HepG2 (cell line): Measurements from ENCODE around the gene NT5C2. TPM values are rescaled to one million over a fixed set of nuclear protein-coding genes. Genes with fewer than 3 reads are reported as not detected.

ENCODE experiments used
- ATAC-seq: fragments of 200-7000 bp; cut with Tn5 transposase; 3 replicates; pipeline ENCODE4 v1.9.1; 2020; ENCODE audit warnings: mild to moderate bottlenecking, moderate library complexity
- Bru-seq: library from RNA; stranded (reverse); fragments of 400-500 nt; gene quantifications from one replicate; lab custom pipeline; 2021; lab: Mats Ljungman, UMichigan
- BruChase-seq, 2 experiments: library from RNA; stranded (reverse); fragments of 400-500 nt; gene quantifications; one replicate each; lab custom pipeline; 2021; lab: Mats Ljungman, UMichigan
- BruUV-seq: library from RNA; stranded (reverse); fragments of 400-500 nt; replicated peaks from 2 replicates; lab custom pipeline; 2021; lab: Mats Ljungman, UMichigan
- CTCF ChIA-PET: fragments of 300-600 bp; formaldehyde crosslinking; extraction: SDS; loops from one replicate; lab custom pipeline; 2021; ENCODE audit warnings: low total read pairs, inconsistent platforms, low intra/inter-chr PET ratio; lab: Yijun Ruan, JAX
- POLR2A ChIA-PET: fragments of 350-600 bp; sonication (Branson Sonifier 250); formaldehyde crosslinking; loops from one replicate; lab custom pipeline; 2020; ENCODE audit warnings: antibody characterized with exemption, inconsistent platforms; lab: Yijun Ruan, JAX
- DNase-seq: peaks from one replicate; pipeline ENCODE4 v3.0.0-alpha.2; 2015; ENCODE audit warnings: low spot score
- FAIRE-seq: peaks from 3 replicates; lab custom pipeline; 2011; peaks lifted over from hg19 to GRCh38; lab: Jason Lieb, UNC
- H2AFZ ChIP-seq: one replicate; pipeline ENCODE4 v1.6.1; 2011; ENCODE audit warnings: low read length, inconsistent platforms
- H3K27ac ChIP-seq: fragments of 300-600 bp; 3 replicates; pipeline ENCODE4 v1.8.0; 2011; ENCODE audit warnings: mixed run types, mild to moderate bottlenecking, mixed read lengths, low read length, inconsistent platforms; ENCODE audit not compliant: insufficient read depth; ENCODE audit errors: extremely low read length
- H3K27me3 ChIP-seq, 2 experiments: fragments of 200-600 bp in 1 of 2; 2 replicates in 1 of 2; 3 replicates in 1 of 2; pipeline versions ENCODE4 v1.6.0 to v1.8.0; 2011; ENCODE audit warnings: low read length in 2 of 2, mild to moderate bottlenecking in 2 of 2, moderate library complexity in 2 of 2, inconsistent platforms in 1 of 2; ENCODE audit not compliant: insufficient read depth in 2 of 2, control insufficient read depth in 1 of 2
- H3K36me3 ChIP-seq, 2 experiments: fragments of 200-600 bp in 1 of 2; replicated peaks in 1 of 2; 2 replicates in 1 of 2; 3 replicates in 1 of 2; pipeline versions ENCODE4 v1.5.1 to v1.8.0; 2011; ENCODE audit warnings: low read length in 2 of 2, inconsistent platforms in 1 of 2; ENCODE audit not compliant: insufficient read depth in 2 of 2, control insufficient read depth in 1 of 2
- H3K4me1 ChIP-seq: 2 replicates; pipeline ENCODE4 v1.5.1; 2012; ENCODE audit warnings: low read length, inconsistent platforms; ENCODE audit not compliant: insufficient read depth
- H3K4me2 ChIP-seq: 2 replicates; pipeline ENCODE4 v1.6.0; 2011; ENCODE audit warnings: low read depth, low read length, inconsistent platforms
- H3K4me3 ChIP-seq, 3 experiments: fragments of 200-600 bp in 1 of 3; sonication (generic), shearing (Covaris generic) in 1 of 3; replicated peaks in 1 of 3; 2 replicates each; pipeline ENCODE4 v1.5.1; 2011 to 2016; ENCODE audit warnings: low read length in 3 of 3, inconsistent platforms in 2 of 3, low read depth in 2 of 3, mild to moderate bottlenecking in 2 of 3, control low read depth in 1 of 3, mixed read lengths in 1 of 3; ENCODE audit not compliant: insufficient read depth in 1 of 3
- H3K79me2 ChIP-seq: one replicate; pipeline ENCODE4 v1.6.1; 2011; ENCODE audit warnings: low read length, inconsistent platforms; ENCODE audit not compliant: insufficient read depth
- H3K9ac ChIP-seq: 2 replicates; pipeline ENCODE4 v1.6.0; 2011; ENCODE audit warnings: mild to moderate bottlenecking, low read depth, low read length, inconsistent platforms; ENCODE audit not compliant: insufficient read depth
- H3K9me3 ChIP-seq: 2 replicates; pipeline ENCODE4 v1.5.1; 2012; ENCODE audit warnings: mild to moderate bottlenecking, low read length
- H4K20me1 ChIP-seq: 2 replicates; pipeline ENCODE4 v1.6.0; 2011; ENCODE audit warnings: inconsistent platforms, mild to moderate bottlenecking, low read length, moderate library complexity; ENCODE audit not compliant: insufficient read depth
- ARNT ChIP-seq: fragments of 450-650 bp; IDR thresholded peaks from 2 replicates; pipeline ENCODE4 v1.6.1; 2017
- CEBPZ ChIP-seq: IDR thresholded peaks from 2 replicates; pipeline ENCODE4 v1.6.1; 2012; ENCODE audit warnings: low read length, improper control_type of control experiment
- CENPX ChIP-seq: sonication (generic); formaldehyde crosslinking; IDR thresholded peaks from 2 replicates; pipeline ENCODE4 v1.9.0; 2021; ENCODE audit warnings: mild to moderate bottlenecking, missing genetic modification reagents, moderate library complexity
- FLYWCH1 ChIP-seq: sonication (generic); formaldehyde crosslinking; IDR thresholded peaks from 2 replicates; pipeline ENCODE4 v1.8.1; 2023; ENCODE audit warnings: mild to moderate bottlenecking, missing genetic modification reagents
- FOXA3 ChIP-seq: IDR thresholded peaks from 2 replicates; pipeline ENCODE4 v1.6.1; 2016; ENCODE audit warnings: missing genetic modification reagents, missing compliant biosample characterization
- HDAC2 ChIP-seq: sonication (generic); formaldehyde crosslinking; IDR thresholded peaks from 2 replicates; pipeline ENCODE4 v1.4.0; 2020; ENCODE audit warnings: missing genetic modification reagents
- HNRNPUL1 ChIP-seq: fragments of 200-400 bp; formaldehyde crosslinking; IDR thresholded peaks from 2 replicates; pipeline ENCODE4 v1.6.1; 2017; ENCODE audit warnings: low read depth, mild to moderate bottlenecking, low read length, moderate library complexity
- IKZF1 ChIP-seq: fragments of 450-650 bp; IDR thresholded peaks from 2 replicates; pipeline ENCODE4 v1.7.1; 2016
- KDM6A ChIP-seq: IDR thresholded peaks from 2 replicates; pipeline ENCODE4 v1.6.1; 2016; ENCODE audit warnings: low read depth
- MEIS2 ChIP-seq: sonication (generic); formaldehyde crosslinking; IDR thresholded peaks from 2 replicates; pipeline ENCODE4 v1.9.0; 2021; ENCODE audit warnings: mild to moderate bottlenecking, missing genetic modification reagents
- NFE2L1 ChIP-seq: sonication (generic); formaldehyde crosslinking; IDR thresholded peaks from 2 replicates; pipeline ENCODE4 v1.4.0; 2020; ENCODE audit warnings: missing genetic modification reagents, mild to moderate bottlenecking, borderline replicate concordance
- SMARCE1 ChIP-seq: fragments of 450-650 bp; IDR thresholded peaks from 2 replicates; pipeline ENCODE4 v1.6.1; 2017; ENCODE audit warnings: borderline replicate concordance
- SP4 ChIP-seq: sonication (generic); formaldehyde crosslinking; IDR thresholded peaks from 2 replicates; pipeline ENCODE4 v1.8.1; 2023; ENCODE audit warnings: mild to moderate bottlenecking, missing genetic modification reagents
- ZBTB20 ChIP-seq: sonication (generic); formaldehyde crosslinking; IDR thresholded peaks from 2 replicates; pipeline ENCODE4 v1.8.1; 2023; ENCODE audit warnings: missing genetic modification reagents, low read depth, mild to moderate bottlenecking, borderline replicate concordance
- ZFP62 ChIP-seq: sonication (generic); formaldehyde crosslinking; IDR thresholded peaks from 2 replicates; pipeline ENCODE4 v1.4.0; 2020; ENCODE audit warnings: missing genetic modification reagents
- ZNF547 ChIP-seq: sonication (generic); formaldehyde crosslinking; IDR thresholded peaks from 2 replicates; pipeline ENCODE4 v1.5.1; 2020; ENCODE audit warnings: mild to moderate bottlenecking, missing genetic modification reagents
- ZNF777 ChIP-seq: sonication (generic); formaldehyde crosslinking; IDR thresholded peaks from 2 replicates; pipeline ENCODE4 v1.4.0; 2020; ENCODE audit warnings: missing genetic modification reagents
- ZNF788 ChIP-seq: sonication (generic); formaldehyde crosslinking; IDR thresholded peaks from 2 replicates; pipeline ENCODE4 v1.5.0; 2020; ENCODE audit warnings: mild to moderate bottlenecking, missing genetic modification reagents, borderline replicate concordance
- WGBS: methylation state at CpG from one replicate; pipeline ENCODE4 v1.1.6; 2017; ENCODE audit warnings: low lambda C conversion rate; 5-methylcytosine and 5-hydroxymethylcytosine counted together
- in situ Hi-C: cut with HindIII; loops from 2 replicates; pipeline ENCODE4 v1.10.0; 2017; ENCODE audit warnings: low pct_unique_long_range_greater_than_20kb; ENCODE audit not compliant: extremely low pct_ligation_motif_present
- intact Hi-C: fragments of 100-400 bp; cut with micrococcal nuclease; formaldehyde crosslinking; loops from one replicate; pipeline ENCODE4 v1.10.0; 2022; ENCODE audit not compliant: unreplicated experiment
- long read RNA-seq, 2 experiments: library from RNA in 1 of 2; library from polyadenylated mRNA in 1 of 2; stranded (forward) in 1 of 2; unstranded in 1 of 2; transcript quantifications; one replicate each; pipeline ENCODE4 v2.0.0, GENCODE V29; 2019 to 2022
- polyA minus RNA-seq, 3 experiments: library from RNA; depleted of rRNA, polyadenylated mRNA; stranded (reverse); fragments of >200 nt; gene quantifications; 2 replicates each; pipeline ENCODE4 v1.2.3, GENCODE V29; 2011; ENCODE audit warnings: low replicate concordance in 1 of 3
- polyA plus RNA-seq, 8 experiments: library from polyadenylated mRNA; depleted of rRNA in 3 of 8; stranded (reverse) in 7 of 8; unstranded in 1 of 8; fragments of >200 nt; fragmentation: Illumina TruSeq in 4 of 8; extraction: Trizol in 4 of 8; gene quantifications; 2 replicates each; pipeline versions ENCODE4 v1.2.1 to v1.2.3, GENCODE V29; 2011 to 2016; ENCODE audit warnings: low read depth in 4 of 8, missing spikeins in 1 of 8, mixed read lengths in 1 of 8; ENCODE audit not compliant: insufficient read depth in 1 of 8
- total RNA-seq, 5 experiments: library from RNA; depleted of rRNA; stranded (reverse); fragments of >200 nt; fragmentation: Illumina TruSeq; extraction: Trizol; gene quantifications; 2 replicates each; pipeline ENCODE4 v1.2.3, GENCODE V29; 2016; ENCODE audit warnings: low read depth in 1 of 5

Gene NT5C2
- total RNA-seq (2016; rRNA removed; fragmentation: Illumina TruSeq; extraction: Trizol) (40.6 and 51.5 TPM in 2 replicates), polyA plus RNA-seq (2011; rRNA removed) (53.3 and 55.2 TPM in 2 replicates), polyA minus RNA-seq (2011; rRNA and poly(A)+ RNA removed; ENCODE audit: low replicate concordance) (48.0 and 50.4 TPM in 2 replicates), Bru-seq, nascent RNA (percentile 89 among the genes with signal in this experiment), BruChase-seq, experiment 1, labeled RNA remaining after a 6-hour chase (percentile 88 among the genes with signal in this experiment), BruChase-seq, experiment 2, labeled RNA remaining after a 2-hour chase (percentile 83 among the genes with signal in this experiment)
- total RNA-seq (2016; cell fraction: cytosol; rRNA removed; fragmentation: Illumina TruSeq; extraction: Trizol; ENCODE audit: low read depth) = 14.0 and 14.6 TPM in 2 replicates
- 41.6 and 53.9 TPM in 2 replicates for total RNA-seq (2016; cell fraction: insoluble cytoplasmic fraction; rRNA removed; fragmentation: Illumina TruSeq; extraction: Trizol)
- 20.7 and 21.7 TPM in 2 replicates for total RNA-seq (2016; cell fraction: membrane; rRNA removed; fragmentation: Illumina TruSeq; extraction: Trizol)
- total RNA-seq (2016; cell fraction: nucleus; rRNA removed; fragmentation: Illumina TruSeq; extraction: Trizol) = 45.1 and 47.6 TPM in 2 replicates
- polyA plus RNA-seq (2011; cell fraction: cytosol; rRNA removed) = 31.0 and 44.8 TPM in 2 replicates
- 26.5 and 38.0 TPM in 2 replicates for polyA plus RNA-seq (2011; cell fraction: nucleus; rRNA removed)
- polyA plus RNA-seq (2012) = 47.1 and 62.0 TPM in 2 replicates
- polyA plus RNA-seq (2016; cell fraction: cytosol; fragmentation: Illumina TruSeq; extraction: Trizol; ENCODE audit: low read depth) = 4.3 and 4.4 TPM in 2 replicates
- polyA plus RNA-seq (2016; cell fraction: insoluble cytoplasmic fraction; fragmentation: Illumina TruSeq; extraction: Trizol; ENCODE audit: low read depth) = 49.2 and 49.9 TPM in 2 replicates
- 12.7 and 13.5 TPM in 2 replicates for polyA plus RNA-seq (2016; cell fraction: membrane; fragmentation: Illumina TruSeq; extraction: Trizol; ENCODE audit: low read depth)
- 51.3 and 57.2 TPM in 2 replicates for polyA plus RNA-seq (2016; cell fraction: nucleus; fragmentation: Illumina TruSeq; extraction: Trizol; ENCODE audit: insufficient read depth, low read depth)
- 38.7 and 41.0 TPM in 2 replicates for polyA minus RNA-seq (2011; cell fraction: cytosol; rRNA and poly(A)+ RNA removed)
- 71.3 and 106 TPM in 2 replicates for polyA minus RNA-seq (2011; cell fraction: nucleus; rRNA and poly(A)+ RNA removed)
- long read RNA-seq, experiment 1, partial matches to known transcripts = 5 of 26 reads
- long read RNA-seq, experiment 1, other reads (novel, unspliced or antisense) = 18 of 26 reads
- long read RNA-seq, experiment 2, partial matches to known transcripts = 11 of 101 reads
- long read RNA-seq, experiment 2, other reads (novel, unspliced or antisense) = 85 of 101 reads

DNA sequence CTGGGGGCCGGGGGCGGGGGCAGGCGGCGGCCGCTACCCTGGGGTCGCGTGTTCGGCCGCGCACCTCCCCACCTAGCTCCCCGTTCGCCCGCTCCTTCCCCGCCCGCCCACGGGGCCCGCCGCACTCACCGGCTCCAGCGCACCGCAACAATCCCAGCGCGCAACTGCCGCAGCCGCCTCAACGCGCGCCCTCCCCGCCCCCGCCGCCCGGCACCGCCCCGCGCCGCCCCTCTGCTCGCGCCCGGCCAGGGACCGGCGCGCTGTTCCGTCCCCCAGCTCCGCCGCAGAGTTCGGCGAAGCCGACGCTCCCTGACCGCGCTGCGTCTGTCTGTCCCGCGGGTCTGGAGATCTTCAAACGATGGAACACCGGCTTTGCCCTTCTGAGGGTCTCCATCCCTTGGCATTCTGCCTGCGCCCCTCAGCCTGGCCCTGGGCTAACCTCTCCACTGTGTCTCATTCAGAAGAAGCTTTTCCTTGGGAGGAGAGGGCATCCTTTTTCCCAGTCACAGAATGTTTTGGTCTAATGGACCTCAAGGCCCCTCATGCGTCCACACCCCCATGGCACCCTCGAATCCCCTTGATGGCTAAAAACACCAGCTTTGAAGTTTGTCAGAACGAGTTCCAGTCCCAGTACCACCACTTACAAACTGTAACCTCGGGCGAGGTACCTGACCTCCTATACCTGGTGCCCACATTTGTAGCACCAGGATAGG lies at the start of gene NT5C2:
TSS of gene NT5C2 (minus strand) at position 166 of the 713 bp plus-strand sequence. CDS start 18,314 bp downstream, outside the sequence.
- ATAC-seq = peak; percentile 92
- H3K27me3 ChIP-seq = no peaks in the 10 kb centered on the region; a peak in 1 of 5 replicates
- TF ChIP-seq ZNF547 (CRISPR knock-in tag) (no peak), MEIS2 (no peak), ZBTB20 (CRISPR knock-in tag) (no peak), CENPX (no peak), ARNT (no peak), HDAC2 (CRISPR knock-in tag) (no peak), SP4 (peak; percentile 29; the same call in 1 of the 2 replicates), ZFP62 (no peak), ZNF788 (CRISPR knock-in tag) (0 out of 2 replicates have a peak, but pooled peaks have one; percentile 38), NFE2L1 (CRISPR knock-in tag) (no peak), IKZF1 (no peak), KDM6A (CRISPR knock-in tag) (no peak), FOXA3 (no peak), SMARCE1 (no peak), CEBPZ (no peak), ZNF777 (no peak; the same call in 1 of the 2 replicates), FLYWCH1 (CRISPR knock-in tag) (no peak), HNRNPUL1 (no peak)

More for the DNA sequence above, at the start of gene NT5C2:
- 20% methylated on average over 8 of the region's 62 CpGs for WGBS
- intact Hi-C loops (loop anchor here (2.0 kb wide), 3 partner anchors 40 to 52 kb away; partner anchors contain the start of gene RPEL1), in situ Hi-C loops (no loop called here)
- Histone ChIP-seq H2AFZ (peak within 1 kb of the TSS; percentile 64), H3K9ac (peak within 1 kb of the TSS; percentile 98), H3K27ac (peak within 1 kb of the TSS; percentile 93), H4K20me1 (no peaks in the 10 kb centered on the region), H3K4me2 (peak within 1 kb of the TSS; percentile 99), H3K9me3 (no peaks in the 10 kb centered on the region), H3K4me3 (peak within 1 kb of the TSS; percentile 82 to 98 (median 85)), H3K4me1 (peaks cover 69% of the 10 kb centered on the region), H3K36me3 (peaks cover 0 to 5% of the 10 kb centered on the region in 2 experiments; a peak in 1 of 5 replicates), H3K79me2 (peaks cover 42% of the 10 kb centered on the region)
- ChIA-PET POLR2A (interaction anchor here (0.8 to 4.5 kb wide), 15 partner anchors 9 to 479 kb away, joined by 3 to 65 read pairs (median 7); partner anchors contain the start of genes ARL3, CNNM2 and SFXN2), CTCF (no interaction called here)
- no peak for FAIRE-seq
- no TSS peak for BruUV-seq
- DNase-seq = peak; percentile 40
